Natural killer cell (primary cell): ENCODE results near the gene EIF4G1. TPM values are rescaled to one million over a fixed set of nuclear protein-coding genes. Genes with fewer than 3 reads are reported as not detected.

Experiments used
- ATAC-seq, 3 donors: fragments of 150-1000 bp in 2 of 3; fragments of 200-7000 bp in 1 of 3; cut with Tn5 transposase; 1 replicate in 1 of 3; 2 replicates in 2 of 3; pipeline ENCODE4 v1.10.0; 2021; ENCODE audit warnings: mild to moderate bottlenecking in 2 of 3, moderate library complexity in 2 of 3
- DNase-seq, 2 donors: peaks; one replicate each; pipeline versions ENCODE4 v3.0.0 to v3.0.0-alpha.2; 2013 to 2021; ENCODE audit warnings: mixed read lengths in 1 of 2
- H3K27ac ChIP-seq: one replicate; pipeline ENCODE4 v1.5.1; 2013; ENCODE audit warnings: mild to moderate bottlenecking, low read length
- H3K27me3 ChIP-seq: one replicate; pipeline ENCODE4 v1.6.1; 2013; ENCODE audit warnings: low read length; ENCODE audit not compliant: control insufficient read depth, insufficient read depth
- H3K36me3 ChIP-seq: one replicate; pipeline ENCODE4 v1.6.1; 2013; ENCODE audit warnings: low read length; ENCODE audit not compliant: control insufficient read depth, insufficient read depth
- H3K4me1 ChIP-seq: one replicate; pipeline ENCODE4 v1.6.1; 2013; ENCODE audit warnings: low read length; ENCODE audit not compliant: control insufficient read depth, insufficient read depth
- H3K4me3 ChIP-seq: one replicate; pipeline ENCODE4 v1.5.1; 2013; ENCODE audit warnings: low read length
- H3K9me3 ChIP-seq: one replicate; pipeline ENCODE4 v1.6.1; 2013; ENCODE audit warnings: low read length; ENCODE audit not compliant: control insufficient read depth, insufficient read depth
- H3K27ac Mint-ChIP-seq, 2 donors: one replicate each; pipeline ENCODE4 v1.8.0; 2022; ENCODE audit warnings: mild to moderate bottlenecking in 2 of 2, mixed read lengths in 2 of 2, moderate library complexity in 1 of 2
- H3K27me3 Mint-ChIP-seq, 2 donors: one replicate each; pipeline ENCODE4 v1.8.0; 2022; ENCODE audit warnings: low read depth in 2 of 2, mixed read lengths in 2 of 2
- H3K36me3 Mint-ChIP-seq: one replicate; pipeline ENCODE4 v1.8.0; 2022; ENCODE audit warnings: mixed read lengths
- H3K4me1 Mint-ChIP-seq, 2 donors: one replicate each; pipeline ENCODE4 v1.8.0; 2022; ENCODE audit warnings: mixed read lengths in 2 of 2
- H3K4me3 Mint-ChIP-seq: one replicate; pipeline ENCODE4 v1.8.0; 2022; ENCODE audit warnings: mild to moderate bottlenecking, moderate library complexity, mixed read lengths
- H3K9me3 Mint-ChIP-seq, 2 donors: one replicate each; pipeline ENCODE4 v1.8.0; 2022; ENCODE audit warnings: mixed read lengths in 2 of 2
- WGBS: methylation state at CpG from one replicate; pipeline ENCODE4 v1.1.7; 2013; ENCODE audit warnings: missing lambda C conversion rate; ENCODE audit not compliant: insufficient coverage; 5-methylcytosine and 5-hydroxymethylcytosine counted together
- intact Hi-C: fragments of 100-400 bp; cut with micrococcal nuclease; formaldehyde crosslinking; loops from one replicate; pipeline ENCODE4 v1.14.2; 2022
- total RNA-seq, 4 donors: library from RNA; stranded (reverse); fragments of 120-200 nt in 1 of 4; gene quantifications; one replicate each; pipeline versions ENCODE4 v1.2.3 to v1.2.4, GENCODE V29; 2013 to 2022
- TF ChIP-seq, protein P1 (sequence below): fragments of 200-600 bp; IDR thresholded peaks from one replicate; pipeline ENCODE4 v1.8.0; 2022; ENCODE audit warnings: antibody characterized with exemption

Gene EIF4G1
- total RNA-seq, 3 donors from 2014 or later (not counting 1 experiment from before 2014, with no cell fraction given), result 220 to 235 (median 227) TPM

DNA sequence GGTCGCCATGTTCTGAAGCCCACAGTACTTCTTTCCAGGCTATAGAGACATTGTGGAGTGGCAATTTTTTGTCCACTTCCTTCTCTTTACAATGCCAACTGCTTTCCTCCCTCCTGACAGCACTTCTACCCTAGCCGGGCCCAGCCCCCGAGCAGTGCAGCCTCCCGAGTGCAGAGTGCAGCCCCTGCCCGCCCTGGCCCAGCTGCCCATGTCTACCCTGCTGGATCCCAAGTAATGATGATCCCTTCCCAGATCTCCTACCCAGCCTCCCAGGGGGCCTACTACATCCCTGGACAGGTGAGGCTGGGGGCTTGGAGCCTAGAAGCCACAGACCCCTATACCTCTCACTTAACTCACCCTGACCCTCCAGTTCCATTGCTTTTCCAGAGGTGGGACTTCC, 2.8 kb downstream of the EIF4G1 start:
- no peaks in the 10 kb centered on the region for H3K9me3 ChIP-seq
- H3K4me1 Mint-ChIP-seq, result peaks cover 21 to 54% of the 10 kb centered on the region in 2 donors
- peak overlapping the region; percentile 41 for H3K4me3 Mint-ChIP-seq
- H3K27ac Mint-ChIP-seq, result peak overlapping the region; percentile 34 to 73
- 90% methylated on average over 5 of the region's 5 CpGs for WGBS
- H3K36me3 ChIP-seq, result peaks cover 31% of the 10 kb centered on the region
- no peaks in the 10 kb centered on the region for H3K9me3 Mint-ChIP-seq
- H3K27me3 ChIP-seq, result no peaks in the 10 kb centered on the region
- peaks cover 41% of the 10 kb centered on the region for H3K4me1 ChIP-seq
- intact Hi-C loops, result no loop called here
- DNase-seq (no peak), ATAC-seq (no peak)
- H3K27ac ChIP-seq, result no peak overlapping the region
- H3K36me3 Mint-ChIP-seq, result peaks cover 11% of the 10 kb centered on the region
- no peaks in the 10 kb centered on the region for H3K27me3 Mint-ChIP-seq
- TF ChIP-seq, protein P1, sequence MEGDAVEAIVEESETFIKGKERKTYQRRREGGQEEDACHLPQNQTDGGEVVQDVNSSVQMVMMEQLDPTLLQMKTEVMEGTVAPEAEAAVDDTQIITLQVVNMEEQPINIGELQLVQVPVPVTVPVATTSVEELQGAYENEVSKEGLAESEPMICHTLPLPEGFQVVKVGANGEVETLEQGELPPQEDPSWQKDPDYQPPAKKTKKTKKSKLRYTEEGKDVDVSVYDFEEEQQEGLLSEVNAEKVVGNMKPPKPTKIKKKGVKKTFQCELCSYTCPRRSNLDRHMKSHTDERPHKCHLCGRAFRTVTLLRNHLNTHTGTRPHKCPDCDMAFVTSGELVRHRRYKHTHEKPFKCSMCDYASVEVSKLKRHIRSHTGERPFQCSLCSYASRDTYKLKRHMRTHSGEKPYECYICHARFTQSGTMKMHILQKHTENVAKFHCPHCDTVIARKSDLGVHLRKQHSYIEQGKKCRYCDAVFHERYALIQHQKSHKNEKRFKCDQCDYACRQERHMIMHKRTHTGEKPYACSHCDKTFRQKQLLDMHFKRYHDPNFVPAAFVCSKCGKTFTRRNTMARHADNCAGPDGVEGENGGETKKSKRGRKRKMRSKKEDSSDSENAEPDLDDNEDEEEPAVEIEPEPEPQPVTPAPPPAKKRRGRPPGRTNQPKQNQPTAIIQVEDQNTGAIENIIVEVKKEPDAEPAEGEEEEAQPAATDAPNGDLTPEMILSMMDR, result no peak
- H3K4me3 ChIP-seq, result no peak overlapping the region

DNA sequence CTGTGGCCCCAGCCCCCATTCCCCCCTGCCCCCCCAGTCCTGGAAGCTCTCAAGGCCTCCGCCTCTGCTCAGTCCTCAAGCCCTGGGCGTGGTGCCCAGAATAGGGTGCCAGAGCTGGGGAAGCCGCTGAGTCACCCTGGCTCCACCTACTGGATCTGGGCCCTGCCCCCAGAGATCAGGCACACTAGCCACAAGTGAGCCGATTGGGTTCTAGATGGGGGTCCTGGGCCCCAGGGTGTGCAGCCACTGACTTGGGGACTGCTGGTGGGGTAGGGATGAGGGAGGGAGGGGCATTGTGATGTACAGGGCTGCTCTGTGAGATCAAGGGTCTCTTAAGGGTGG, 5.7 kb downstream of the EIF4G1 start:
- no peaks in the 10 kb centered on the region for H3K9me3 Mint-ChIP-seq

DNA sequence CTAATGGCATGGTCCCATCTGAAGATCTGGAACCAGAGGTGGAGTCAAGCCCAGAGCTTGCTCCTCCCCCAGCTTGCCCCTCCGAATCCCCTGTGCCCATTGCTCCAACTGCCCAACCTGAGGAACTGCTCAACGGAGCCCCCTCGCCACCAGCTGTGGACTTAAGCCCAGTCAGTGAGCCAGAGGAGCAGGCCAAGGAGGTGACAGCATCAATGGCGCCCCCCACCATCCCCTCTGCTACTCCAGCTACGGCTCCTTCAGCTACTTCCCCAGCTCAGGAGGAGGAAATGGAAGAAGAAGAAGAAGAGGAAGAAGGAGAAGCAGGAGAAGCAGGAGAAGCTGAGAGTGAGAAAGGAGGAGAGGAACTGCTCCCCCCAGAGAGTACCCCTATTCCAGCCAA, 7.3 kb downstream of the EIF4G1 start:
- intact Hi-C loops, result loop anchor here (2.0 kb wide), 1 partner anchor 13 kb away; no protein-coding TSS in a partner anchor
- Mint-ChIP-seq H3K9me3 (no peaks in the 10 kb centered on the region), H3K36me3 (peaks cover 30% of the 10 kb centered on the region), H3K4me1 (peaks cover 20 to 43% of the 10 kb centered on the region in 2 donors), H3K27me3 (no peaks in the 10 kb centered on the region), H3K4me3 (no peak overlapping the region), H3K27ac (peak overlapping the region in 1 of 2 donors; percentile 81)
- Histone ChIP-seq H3K27me3 (no peaks in the 10 kb centered on the region), H3K27ac (no peak overlapping the region), H3K9me3 (no peaks in the 10 kb centered on the region), H3K4me3 (no peak overlapping the region), H3K36me3 (peaks cover 75% of the 10 kb centered on the region), H3K4me1 (peaks cover 20% of the 10 kb centered on the region)
- WGBS, result 98% methylated on average over 3 of the region's 5 CpGs
- ATAC-seq (no peak), DNase-seq (no peak)
- TF ChIP-seq, protein P1, result no peak

More for the DNA sequence above, 5.7 kb downstream of the EIF4G1 start:
- Mint-ChIP-seq H3K36me3 (peaks cover 27% of the 10 kb centered on the region), H3K27ac (peak overlapping the region in 1 of 2 donors; percentile 81), H3K27me3 (no peaks in the 10 kb centered on the region), H3K4me3 (no peak overlapping the region), H3K4me1 (peaks cover 24 to 57% of the 10 kb centered on the region in 2 donors)
- Histone ChIP-seq H3K9me3 (no peaks in the 10 kb centered on the region), H3K4me1 (peaks cover 36% of the 10 kb centered on the region), H3K27me3 (no peaks in the 10 kb centered on the region), H3K27ac (no peak overlapping the region), H3K36me3 (peaks cover 59% of the 10 kb centered on the region), H3K4me3 (no peak overlapping the region)
- 50% methylated on average over 4 of the region's 4 CpGs for WGBS
- TF ChIP-seq, protein P1, result no peak
- peak in 2 of 3 donors; percentile 14 to 37 for ATAC-seq
- peak in 1 of 2 donors; percentile 27 for DNase-seq
- intact Hi-C loops, result loop anchor here (2.0 kb wide), 1 partner anchor 15 kb away; no protein-coding TSS in a partner anchor
